HUES64 (cell line): ENCODE results near the gene SMIM10L1. TPM values are rescaled to one million over a fixed set of nuclear protein-coding genes. Genes with fewer than 3 reads are reported as not detected.

Experiments used
- H3K27ac ChIP-seq: 2 replicates; pipeline ENCODE4 v1.7.0; 2013; ENCODE audit warnings: low read depth, low read length, inconsistent platforms
- H3K27me3 ChIP-seq: 2 replicates; pipeline ENCODE4 v1.6.1; 2013; ENCODE audit warnings: mild to moderate bottlenecking, low read length; ENCODE audit not compliant: insufficient read depth
- H3K36me3 ChIP-seq: 2 replicates; pipeline ENCODE4 v1.6.1; 2013; ENCODE audit warnings: mild to moderate bottlenecking, low read length; ENCODE audit not compliant: insufficient read depth
- H3K4me1 ChIP-seq: 2 replicates; pipeline ENCODE4 v1.6.1; 2013; ENCODE audit warnings: mild to moderate bottlenecking, low read length, moderate library complexity; ENCODE audit not compliant: insufficient read depth
- H3K4me3 ChIP-seq: 2 replicates; pipeline ENCODE4 v1.5.1; 2013; ENCODE audit warnings: mild to moderate bottlenecking, low read length, moderate library complexity
- H3K9ac ChIP-seq: 2 replicates; pipeline ENCODE4 v1.6.1; 2013; ENCODE audit warnings: mild to moderate bottlenecking, low read depth, low read length
- H3K9me3 ChIP-seq: 2 replicates; pipeline ENCODE4 v1.6.1; 2013; ENCODE audit warnings: low read depth, low read length; ENCODE audit not compliant: insufficient read depth
- WGBS: fragments of 150-250, 120-280 bp; methylation state at CpG from one replicate; pipeline ENCODE4 v1.1.7; 2013; ENCODE audit warnings: missing lambda C conversion rate; 5-methylcytosine and 5-hydroxymethylcytosine counted together
- polyA plus RNA-seq, 2 experiments: library from polyadenylated mRNA; stranded (reverse); fragments of 50-300 nt; gene quantifications; one replicate each; pipeline ENCODE4 v1.2.3, GENCODE V29; 2013

SMIM10L1 gene
- polyA plus RNA-seq (2013, experiment 1 of 2): 10.8 TPM
- polyA plus RNA-seq (2013, experiment 2 of 2): 11.1 TPM

DNA sequence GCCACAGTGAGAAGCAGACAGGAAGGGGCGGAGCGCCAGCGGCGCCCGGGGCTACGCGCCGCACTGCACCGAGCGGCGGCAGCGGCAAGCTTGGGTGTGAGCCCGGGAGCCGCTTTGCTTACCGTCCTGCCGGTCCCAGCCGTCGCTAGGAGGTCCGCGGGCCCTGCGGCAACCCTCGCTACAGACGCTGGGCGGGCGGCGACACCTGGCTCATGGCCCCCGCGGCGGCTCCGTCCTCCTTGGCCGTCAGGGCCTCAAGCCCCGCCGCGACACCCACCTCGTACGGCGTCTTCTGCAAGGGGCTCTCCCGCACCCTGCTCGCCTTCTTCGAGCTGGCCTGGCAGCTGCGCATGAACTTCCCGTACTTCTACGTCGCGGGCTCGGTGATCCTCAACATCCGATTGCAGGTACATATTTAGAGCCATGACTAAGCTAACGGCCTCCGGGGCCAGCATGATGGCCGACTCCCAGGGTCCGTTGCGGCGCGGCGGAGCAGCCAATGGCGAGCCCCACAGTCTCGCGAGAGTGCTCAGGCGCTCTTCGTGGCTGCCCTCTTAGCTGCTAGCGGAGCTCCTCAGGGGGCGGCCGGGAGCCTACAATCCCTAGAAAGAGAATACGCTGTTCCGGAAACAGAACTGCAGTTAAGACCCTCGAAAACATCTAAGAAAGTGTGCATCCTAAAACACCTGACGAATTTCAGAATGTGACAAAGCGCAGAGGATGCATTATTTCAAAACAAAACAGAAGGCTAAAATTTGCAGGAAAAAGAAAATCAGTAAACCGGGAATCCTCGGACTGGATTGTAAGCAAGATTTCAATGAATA lies at the start of gene SMIM10L1:
SMIM10L1 (plus strand) TSS at position 50 of the 824 bp plus-strand sequence; CDS start at position 213, 163 bp downstream.
- peaks cover 20% of the 10 kb centered on the region; the same call in 1 of the 2 replicates for H3K4me1 ChIP-seq
- under 1% methylated on average over 70 of the region's 70 CpGs for WGBS

DNA sequence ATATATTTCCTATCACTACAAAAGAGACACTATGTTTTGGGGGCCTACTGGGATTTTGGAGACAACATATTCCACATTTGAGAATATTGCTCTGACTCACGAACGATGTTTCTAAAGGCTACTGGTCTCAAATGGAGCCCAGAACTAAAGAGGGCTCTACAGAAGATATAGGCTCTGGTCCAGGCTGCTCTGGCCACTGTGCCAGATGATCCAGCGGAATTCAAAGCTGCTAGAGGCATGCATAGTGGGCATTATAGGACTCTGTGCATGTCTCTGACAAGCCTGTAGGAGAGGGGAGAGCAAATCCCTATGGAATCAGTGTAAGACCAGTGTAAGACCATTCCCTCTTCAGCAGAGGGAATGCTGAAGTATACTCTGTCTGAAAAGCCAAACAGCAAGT lies 40.6 kb upstream of the SMIM10L1 start:
- Histone ChIP-seq H3K36me3 (peaks cover 16% of the 10 kb centered on the region; the same call in 1 of the 2 replicates), H3K4me1 (no peaks in the 10 kb centered on the region), H3K27me3 (no peaks in the 10 kb centered on the region), H3K4me3 (no peak overlapping the region), H3K9me3 (no peaks in the 10 kb centered on the region), H3K9ac (no peak overlapping the region), H3K27ac (no peak overlapping the region)
- WGBS: 95% methylated on average over 3 of the region's 3 CpGs

More for the DNA sequence above, at the start of gene SMIM10L1:
- H3K9me3 ChIP-seq: no peaks in the 10 kb centered on the region
- H3K9ac ChIP-seq: peak within 1 kb of the TSS; percentile 97
- H3K27me3 ChIP-seq: no peaks in the 10 kb centered on the region
- peak within 1 kb of the TSS; percentile 89 for H3K27ac ChIP-seq
- peaks cover 14% of the 10 kb centered on the region for H3K36me3 ChIP-seq
- H3K4me3 ChIP-seq: peak within 1 kb of the TSS; percentile 95

DNA sequence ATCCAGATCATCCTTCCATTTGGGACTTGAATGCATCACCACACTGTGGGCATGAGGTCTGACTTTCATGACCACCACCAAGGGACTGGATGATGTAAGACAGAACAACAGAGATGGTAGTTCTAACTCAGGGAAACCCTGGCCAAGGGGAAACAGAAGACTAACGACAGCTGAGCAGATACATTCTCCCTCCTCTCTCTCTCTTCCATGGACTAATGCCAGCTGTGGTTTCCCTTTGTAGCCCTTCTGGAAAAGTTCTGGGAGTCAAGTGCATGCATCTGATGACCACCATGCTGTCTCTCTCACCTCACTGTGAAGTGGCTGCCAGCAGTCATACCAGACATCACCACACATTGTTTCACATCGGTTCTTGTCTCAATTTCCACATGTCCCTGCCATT lies 40.0 kb upstream of the SMIM10L1 start:
- H3K4me3 ChIP-seq: no peak overlapping the region
- no peaks in the 10 kb centered on the region for H3K27me3 ChIP-seq
- H3K27ac ChIP-seq: no peak overlapping the region
- no peak overlapping the region for H3K9ac ChIP-seq
- H3K9me3 ChIP-seq: no peaks in the 10 kb centered on the region
- peaks cover 14% of the 10 kb centered on the region; the same call in 1 of the 2 replicates for H3K36me3 ChIP-seq
- WGBS: 0% methylated on average over 1 of the region's 2 CpGs
- no peaks in the 10 kb centered on the region for H3K4me1 ChIP-seq

DNA sequence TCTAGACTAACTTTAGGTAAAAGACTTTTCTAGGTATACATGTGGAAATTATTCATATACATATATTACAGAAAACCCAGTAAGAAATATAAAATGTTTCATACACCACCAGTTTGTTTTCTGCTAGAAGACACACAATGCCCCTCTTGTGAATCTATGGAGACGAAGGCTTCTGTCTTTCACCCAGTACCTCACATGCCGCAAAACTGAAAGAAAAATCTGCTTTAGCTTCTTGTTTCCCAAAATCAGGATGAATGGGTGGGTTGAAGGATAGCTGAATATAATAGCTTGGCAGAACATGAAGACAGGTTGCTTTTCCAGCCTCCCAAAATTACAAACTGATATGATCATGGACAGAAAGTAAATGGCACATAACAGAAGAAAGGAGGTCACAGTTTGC lies 37.8 kb upstream of the SMIM10L1 start:
- 98% methylated on average over 2 of the region's 2 CpGs for WGBS
- Histone ChIP-seq H3K9ac (no peak overlapping the region), H3K4me3 (no peak overlapping the region), H3K27ac (no peak overlapping the region), H3K9me3 (no peaks in the 10 kb centered on the region), H3K36me3 (0 out of 2 replicates have a peak, but pooled peaks cover 3% of the 10 kb centered on the region), H3K27me3 (no peaks in the 10 kb centered on the region), H3K4me1 (no peaks in the 10 kb centered on the region)

DNA sequence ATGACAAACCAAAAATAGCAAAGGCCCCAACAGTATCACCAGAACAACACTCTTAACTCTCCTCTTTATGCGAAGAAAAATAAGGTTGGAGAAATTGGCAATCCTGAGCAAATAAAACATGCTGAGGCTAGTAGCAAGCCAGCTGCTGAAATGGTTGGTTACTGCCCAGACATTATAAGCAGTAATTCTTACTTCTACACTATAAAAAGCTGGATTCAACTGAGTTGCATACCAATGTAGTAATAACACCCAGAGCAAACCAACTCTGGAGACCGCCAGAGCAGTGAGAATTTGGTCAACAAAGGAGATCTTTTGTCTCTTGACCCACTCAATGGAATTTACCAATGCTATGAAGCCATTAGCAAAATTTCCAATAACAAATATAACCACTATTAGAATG lies 37.2 kb upstream of the SMIM10L1 start:
- Histone ChIP-seq H3K27ac (no peak overlapping the region), H3K9me3 (no peaks in the 10 kb centered on the region), H3K36me3 (0 out of 2 replicates have a peak, but pooled peaks cover 3% of the 10 kb centered on the region), H3K9ac (no peak overlapping the region), H3K4me3 (no peak overlapping the region), H3K27me3 (no peaks in the 10 kb centered on the region), H3K4me1 (no peaks in the 10 kb centered on the region)
- 94% methylated on average over 2 of the region's 2 CpGs for WGBS

DNA sequence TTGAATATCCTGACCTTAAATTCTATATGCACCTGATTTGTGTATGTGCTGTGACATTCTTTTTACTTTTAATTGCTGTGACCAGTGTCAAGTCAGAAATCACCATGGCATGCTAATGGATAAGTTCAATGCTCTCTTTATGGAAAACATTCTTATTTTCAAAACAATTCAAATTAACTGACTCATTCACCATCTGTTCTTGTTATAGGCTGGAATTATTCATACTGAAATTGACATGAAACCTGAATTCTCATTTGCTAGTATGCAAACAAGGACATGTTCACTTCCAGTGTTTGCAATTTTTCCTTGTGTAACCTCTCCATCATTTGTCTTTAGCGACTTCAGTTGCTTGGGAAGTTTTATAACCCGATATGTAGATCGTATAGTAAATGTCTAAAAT lies 36.7 kb upstream of the SMIM10L1 start, which contains the start of gene TAS2R30:
TAS2R30 (minus strand) TSS at position 340 of the 400 bp plus-strand sequence. CDS start 400 bp downstream, outside the sequence.
- 0 out of 2 replicates have a peak, but pooled peaks cover 3% of the 10 kb centered on the region for H3K36me3 ChIP-seq
- no peak within 1 kb of the TSS for H3K9ac ChIP-seq
- WGBS: 88% methylated on average over 1 of the region's 3 CpGs

DNA sequence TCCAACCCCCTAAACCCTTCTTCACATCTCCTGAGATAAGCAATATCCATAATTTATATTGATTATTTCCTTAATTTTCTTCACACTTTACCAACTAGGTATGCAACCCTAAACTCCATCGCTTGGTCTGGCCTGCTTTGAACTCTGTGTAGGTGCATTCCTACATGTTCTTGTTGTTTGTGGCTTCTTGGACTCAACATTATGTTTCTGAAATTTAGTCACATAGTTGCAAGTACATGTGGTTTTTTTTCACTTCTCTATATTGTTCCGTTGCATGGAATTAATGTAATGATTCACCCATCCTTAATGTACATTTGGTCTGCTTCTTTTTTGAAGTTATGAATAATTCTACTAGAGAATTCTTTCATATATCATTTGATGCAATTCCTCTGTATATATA lies 34.9 kb upstream of the SMIM10L1 start:
- Histone ChIP-seq H3K9me3 (no peaks in the 10 kb centered on the region), H3K27ac (no peak overlapping the region), H3K27me3 (no peaks in the 10 kb centered on the region), H3K4me3 (no peak overlapping the region), H3K9ac (no peak overlapping the region), H3K4me1 (no peaks in the 10 kb centered on the region), H3K36me3 (peaks cover 11% of the 10 kb centered on the region; the same call in 1 of the 2 replicates)
- WGBS: no CpG with 5 or more reads among the region's 2 CpGs

More for the DNA sequence above, 36.7 kb upstream of the SMIM10L1 start, which contains the start of gene TAS2R30:
- Histone ChIP-seq H3K9me3 (no peaks in the 10 kb centered on the region), H3K4me3 (no peak within 1 kb of the TSS), H3K27ac (no peak within 1 kb of the TSS), H3K4me1 (no peaks in the 10 kb centered on the region), H3K27me3 (no peaks in the 10 kb centered on the region)

DNA sequence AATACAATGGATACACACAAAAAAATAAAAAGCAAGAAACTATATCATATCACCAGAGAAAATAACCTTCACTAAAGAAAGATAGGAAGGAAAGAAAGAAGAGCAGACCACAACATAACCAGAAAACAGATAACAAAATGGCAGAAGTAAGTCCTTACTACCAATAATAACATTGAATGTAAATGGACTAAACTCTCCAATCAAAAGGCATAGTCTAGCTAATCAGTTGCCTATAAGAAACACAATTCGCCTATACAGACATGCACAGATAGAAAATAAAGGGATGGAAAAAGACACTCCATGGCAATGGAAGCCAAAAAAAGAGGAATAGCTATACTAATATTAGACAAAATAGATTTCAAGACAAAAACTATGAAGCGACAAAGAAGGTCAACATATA lies 27.6 kb upstream of the SMIM10L1 start:
- H3K9me3 ChIP-seq: no peaks in the 10 kb centered on the region
- peaks cover 17% of the 10 kb centered on the region; the same call in 1 of the 2 replicates for H3K36me3 ChIP-seq
- WGBS: 80% methylated on average over 1 of the region's 2 CpGs

DNA sequence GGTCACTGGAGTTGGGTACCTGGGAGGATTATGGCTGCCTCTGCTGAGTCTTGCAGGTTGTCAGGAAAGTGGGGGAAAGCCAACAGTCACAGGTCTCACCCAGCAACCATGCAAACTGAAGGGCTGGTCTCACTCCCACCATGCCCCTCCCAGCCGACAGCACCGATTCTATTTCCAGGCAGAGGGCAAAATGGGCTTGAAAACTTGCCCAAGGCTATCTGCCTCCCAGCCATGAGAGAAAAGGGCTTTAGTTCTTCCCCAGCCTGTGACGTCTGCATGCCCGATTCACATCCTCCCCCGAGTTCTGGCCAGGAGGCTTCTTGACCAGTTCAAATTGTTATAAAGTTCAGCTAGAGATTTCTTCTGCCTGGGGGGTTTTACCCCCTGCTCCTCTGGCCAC lies 26.7 kb upstream of the SMIM10L1 start:
- Histone ChIP-seq H3K4me1 (no peaks in the 10 kb centered on the region), H3K4me3 (no peak overlapping the region), H3K9me3 (no peaks in the 10 kb centered on the region), H3K9ac (no peak overlapping the region), H3K36me3 (peaks cover 17% of the 10 kb centered on the region; the same call in 1 of the 2 replicates), H3K27ac (no peak overlapping the region), H3K27me3 (no peaks in the 10 kb centered on the region)
- WGBS: 72% methylated on average over 5 of the region's 5 CpGs

More for the DNA sequence above, 27.6 kb upstream of the SMIM10L1 start:
- no peak overlapping the region for H3K27ac ChIP-seq
- no peaks in the 10 kb centered on the region for H3K4me1 ChIP-seq
- no peak overlapping the region for H3K4me3 ChIP-seq
- H3K9ac ChIP-seq: no peak overlapping the region
- H3K27me3 ChIP-seq: no peaks in the 10 kb centered on the region

DNA sequence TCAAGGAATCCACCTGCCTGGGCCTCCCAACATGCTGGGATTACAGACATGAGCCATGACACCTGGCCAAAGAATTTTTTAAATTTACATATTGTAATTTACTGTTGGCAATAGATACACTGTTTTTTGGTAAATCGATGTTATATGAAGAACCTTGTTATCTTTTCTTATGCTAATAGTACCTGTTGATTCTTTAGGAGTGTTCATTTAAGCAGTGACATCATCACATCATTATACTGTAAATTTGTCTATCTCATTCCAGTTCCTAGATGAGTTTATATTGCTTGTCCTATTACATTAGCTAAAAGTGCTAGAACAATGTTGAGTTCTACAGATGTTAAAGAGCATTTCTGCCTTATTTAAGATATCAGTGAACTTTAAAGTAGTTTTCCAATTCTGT lies 23.6 kb upstream of the SMIM10L1 start:
- H3K9ac ChIP-seq: no peak overlapping the region
- peaks cover 12% of the 10 kb centered on the region; the same call in 1 of the 2 replicates for H3K36me3 ChIP-seq
- H3K4me1 ChIP-seq: peaks cover under 1% of the 10 kb centered on the region; the same call in 1 of the 2 replicates
- no peak overlapping the region for H3K4me3 ChIP-seq
- peaks cover 5% of the 10 kb centered on the region; the same call in 1 of the 2 replicates for H3K9me3 ChIP-seq
- WGBS: no CpG with 5 or more reads among the region's 1 CpG
- no peak overlapping the region for H3K27ac ChIP-seq
- no peaks in the 10 kb centered on the region for H3K27me3 ChIP-seq

DNA sequence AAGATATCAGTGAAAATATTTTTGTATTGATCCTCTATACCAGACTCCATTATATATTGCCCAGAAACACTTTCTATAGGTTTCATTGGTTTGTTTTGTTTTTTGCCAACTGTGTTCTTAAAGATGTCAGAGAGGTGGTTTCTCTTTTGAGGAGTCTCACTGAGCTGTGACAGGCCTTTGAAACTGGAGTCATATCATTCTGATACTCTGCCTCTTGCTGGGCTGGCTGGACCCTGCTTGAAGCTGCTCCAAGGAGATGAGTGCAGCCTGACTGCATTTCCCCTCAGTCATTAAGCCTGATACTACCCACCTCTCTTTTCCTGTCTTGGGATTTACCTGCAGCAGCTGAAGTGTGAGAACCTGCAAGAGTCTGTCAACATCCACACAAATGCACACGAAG lies 20.2 kb upstream of the SMIM10L1 start:
- Histone ChIP-seq H3K4me3 (no peak overlapping the region), H3K4me1 (peaks cover 26% of the 10 kb centered on the region), H3K27me3 (no peaks in the 10 kb centered on the region), H3K9ac (no peak overlapping the region), H3K9me3 (peaks cover 5% of the 10 kb centered on the region; the same call in 1 of the 2 replicates), H3K27ac (no peak overlapping the region), H3K36me3 (peaks cover 15% of the 10 kb centered on the region; the same call in 1 of the 2 replicates)
- 85% methylated on average over 1 of the region's 1 CpG for WGBS
